Neural cell (in vitro differentiated cells): ENCODE data around the gene SPATA13. TPM values are rescaled to one million over a fixed set of nuclear protein-coding genes. Genes with fewer than 3 reads are reported as not detected.

ENCODE experiments used
- H2AFZ ChIP-seq: fragments of 200-600, 300-800 bp; sonication (generic), shearing (Covaris generic); 2 replicates; pipeline ENCODE4 v1.6.0; 2014; ENCODE audit warnings: low read depth, mild to moderate bottlenecking, antibody characterized with exemption, low read length, moderate library complexity
- H3F3A ChIP-seq: fragments of 200-600 bp; shearing (Covaris generic); 2 replicates; pipeline ENCODE4 v1.6.1; 2016; ENCODE audit warnings: mild to moderate bottlenecking, moderate library complexity, mixed read lengths, antibody characterized with exemption, low read length; ENCODE audit not compliant: insufficient read depth, poor library complexity, severe bottlenecking
- H3K27ac ChIP-seq: fragments of 200-600, 300-800 bp; sonication (generic), shearing (Covaris generic); 2 replicates; pipeline ENCODE4 v1.5.1; 2014; ENCODE audit warnings: mild to moderate bottlenecking, low read length, moderate library complexity
- H3K27me3 ChIP-seq: fragments of 300-800, 200-600 bp; sonication (generic), shearing (Covaris generic); 2 replicates; pipeline ENCODE4 v1.6.0; 2014; ENCODE audit warnings: mild to moderate bottlenecking, low read depth, low read length, moderate library complexity; ENCODE audit not compliant: insufficient read depth
- H3K36me3 ChIP-seq: fragments of 300-800, 200-600 bp; sonication (generic), shearing (Covaris generic); 2 replicates; pipeline ENCODE4 v1.5.1; 2014; ENCODE audit warnings: mild to moderate bottlenecking, antibody characterized with exemption, low read length, moderate library complexity; ENCODE audit not compliant: insufficient read depth
- H3K4me2 ChIP-seq: fragments of 300-800, 200-600 bp; sonication (generic), shearing (Covaris generic); 2 replicates; pipeline ENCODE4 v1.6.0; 2014; ENCODE audit warnings: mild to moderate bottlenecking, low read length
- H3K4me3 ChIP-seq: fragments of 300-800, 200-600 bp; sonication (generic), shearing (Covaris generic); 2 replicates; pipeline ENCODE4 v1.5.1; 2014; ENCODE audit warnings: mild to moderate bottlenecking, low read length, moderate library complexity
- H3K79me2 ChIP-seq: fragments of 200-600 bp; shearing (Covaris generic); replicated peaks from 2 replicates; pipeline ENCODE4 v1.6.0; 2014; ENCODE audit warnings: mild to moderate bottlenecking, low read length, moderate library complexity; ENCODE audit not compliant: insufficient read depth
- H3K9ac ChIP-seq: fragments of 300-800, 200-600 bp; sonication (generic), shearing (Covaris generic); 2 replicates; pipeline ENCODE4 v1.6.1; 2016; ENCODE audit warnings: mild to moderate bottlenecking, low read length, mixed read lengths
- H3K9me2 ChIP-seq: fragments of 200-600 bp; shearing (Covaris generic); 2 replicates; pipeline ENCODE4 v1.6.1; 2016; ENCODE audit warnings: mild to moderate bottlenecking, low read length, mixed read lengths; ENCODE audit not compliant: insufficient read depth
- H3K9me3 ChIP-seq: fragments of 200-600, 300-800 bp; sonication (generic), shearing (Covaris generic); 2 replicates; pipeline ENCODE4 v1.6.1; 2016; ENCODE audit warnings: mild to moderate bottlenecking, mixed run types, low read length, moderate library complexity, mixed read lengths
- H4K20me1 ChIP-seq: fragments of 200-600 bp; shearing (Covaris generic); 2 replicates; pipeline ENCODE4 v1.6.1; 2016; ENCODE audit warnings: mild to moderate bottlenecking, mixed run types; ENCODE audit not compliant: insufficient read depth
- EP300 ChIP-seq: fragments of 450-650 bp; conservative IDR thresholded peaks from 2 replicates; pipeline ENCODE4 v1.6.1; 2014; ENCODE audit warnings: antibody characterized with exemption, mild to moderate bottlenecking, moderate library complexity; ENCODE audit not compliant: poor library complexity, severe bottlenecking
- EZH2 ChIP-seq: fragments of 200-600, 300-800 bp; shearing (Covaris generic), sonication (generic); IDR thresholded peaks from 2 replicates; pipeline ENCODE4 v1.6.1; 2014; ENCODE audit warnings: antibody characterized with exemption, low read length, borderline replicate concordance, mild to moderate bottlenecking; ENCODE audit not compliant: insufficient read depth, poor library complexity, severe bottlenecking
- MXI1 ChIP-seq: fragments of 450-650 bp; conservative IDR thresholded peaks from 2 replicates; pipeline ENCODE4 v1.6.1; 2014; ENCODE audit warnings: antibody characterized with exemption, mild to moderate bottlenecking; ENCODE audit not compliant: poor library complexity, severe bottlenecking
- POLR2AphosphoS5 ChIP-seq: IDR thresholded peaks from 2 replicates; pipeline ENCODE4 v1.6.1; 2012
- RAD21 ChIP-seq: fragments of 450-650 bp; conservative IDR thresholded peaks from 2 replicates; pipeline ENCODE4 v1.6.1; 2014; ENCODE audit warnings: antibody characterized with exemption, mild to moderate bottlenecking, moderate library complexity
- SMC3 ChIP-seq: fragments of 450-650 bp; conservative IDR thresholded peaks from 2 replicates; pipeline ENCODE4 v1.6.1; 2014; ENCODE audit warnings: antibody characterized with exemption, mild to moderate bottlenecking, moderate library complexity; ENCODE audit not compliant: poor library complexity
- TAF1 ChIP-seq: IDR thresholded peaks from 2 replicates; pipeline ENCODE4 v1.6.1; 2012; ENCODE audit warnings: low read depth
- polyA plus RNA-seq: library from polyadenylated mRNA; depleted of rRNA; stranded (reverse); fragments of >200 nt; gene quantifications from 2 replicates; pipeline ENCODE4 v1.2.3, GENCODE V29; 2014
- TF ChIP-seq, protein P1 (sequence below): fragments of 450-650 bp; IDR thresholded peaks from 2 replicates; pipeline ENCODE4 v1.5.1; 2014; ENCODE audit warnings: antibody characterized with exemption, mild to moderate bottlenecking, moderate library complexity; ENCODE audit not compliant: poor library complexity, severe bottlenecking
- TF ChIP-seq, protein P2 (sequence below): IDR thresholded peaks from 2 replicates; pipeline ENCODE4 v1.6.1; 2012; ENCODE audit warnings: borderline replicate concordance

The SPATA13 gene
- polyA plus RNA-seq, 1 donor from 2014 or later, result 15.5 TPM

DNA sequence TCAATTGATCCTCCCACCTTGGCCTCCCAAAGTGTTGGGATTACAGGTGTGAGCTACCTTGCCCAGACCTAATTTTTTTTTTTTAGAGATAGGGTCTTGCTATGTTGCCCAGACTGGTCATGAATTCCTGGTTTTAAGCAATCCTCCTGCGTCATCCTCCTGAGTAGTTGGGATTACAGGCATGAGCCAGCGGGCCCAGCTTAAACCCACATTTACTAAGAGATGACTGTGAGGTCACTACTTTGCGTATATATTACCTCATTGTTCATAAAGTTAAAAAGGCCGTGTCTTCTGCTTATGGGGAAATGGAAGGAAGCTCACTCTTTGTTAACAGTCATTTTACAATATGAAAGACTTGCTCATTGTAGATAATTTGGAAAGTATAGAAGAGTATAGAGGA lies 109.3 kb downstream of the SPATA13 start:
- H3F3A ChIP-seq, result no peaks in the 10 kb centered on the region
- H3K4me2 ChIP-seq, result no peak overlapping the region
- TF ChIP-seq, protein P1, sequence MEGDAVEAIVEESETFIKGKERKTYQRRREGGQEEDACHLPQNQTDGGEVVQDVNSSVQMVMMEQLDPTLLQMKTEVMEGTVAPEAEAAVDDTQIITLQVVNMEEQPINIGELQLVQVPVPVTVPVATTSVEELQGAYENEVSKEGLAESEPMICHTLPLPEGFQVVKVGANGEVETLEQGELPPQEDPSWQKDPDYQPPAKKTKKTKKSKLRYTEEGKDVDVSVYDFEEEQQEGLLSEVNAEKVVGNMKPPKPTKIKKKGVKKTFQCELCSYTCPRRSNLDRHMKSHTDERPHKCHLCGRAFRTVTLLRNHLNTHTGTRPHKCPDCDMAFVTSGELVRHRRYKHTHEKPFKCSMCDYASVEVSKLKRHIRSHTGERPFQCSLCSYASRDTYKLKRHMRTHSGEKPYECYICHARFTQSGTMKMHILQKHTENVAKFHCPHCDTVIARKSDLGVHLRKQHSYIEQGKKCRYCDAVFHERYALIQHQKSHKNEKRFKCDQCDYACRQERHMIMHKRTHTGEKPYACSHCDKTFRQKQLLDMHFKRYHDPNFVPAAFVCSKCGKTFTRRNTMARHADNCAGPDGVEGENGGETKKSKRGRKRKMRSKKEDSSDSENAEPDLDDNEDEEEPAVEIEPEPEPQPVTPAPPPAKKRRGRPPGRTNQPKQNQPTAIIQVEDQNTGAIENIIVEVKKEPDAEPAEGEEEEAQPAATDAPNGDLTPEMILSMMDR, result no peak
- TF ChIP-seq, protein P2, sequence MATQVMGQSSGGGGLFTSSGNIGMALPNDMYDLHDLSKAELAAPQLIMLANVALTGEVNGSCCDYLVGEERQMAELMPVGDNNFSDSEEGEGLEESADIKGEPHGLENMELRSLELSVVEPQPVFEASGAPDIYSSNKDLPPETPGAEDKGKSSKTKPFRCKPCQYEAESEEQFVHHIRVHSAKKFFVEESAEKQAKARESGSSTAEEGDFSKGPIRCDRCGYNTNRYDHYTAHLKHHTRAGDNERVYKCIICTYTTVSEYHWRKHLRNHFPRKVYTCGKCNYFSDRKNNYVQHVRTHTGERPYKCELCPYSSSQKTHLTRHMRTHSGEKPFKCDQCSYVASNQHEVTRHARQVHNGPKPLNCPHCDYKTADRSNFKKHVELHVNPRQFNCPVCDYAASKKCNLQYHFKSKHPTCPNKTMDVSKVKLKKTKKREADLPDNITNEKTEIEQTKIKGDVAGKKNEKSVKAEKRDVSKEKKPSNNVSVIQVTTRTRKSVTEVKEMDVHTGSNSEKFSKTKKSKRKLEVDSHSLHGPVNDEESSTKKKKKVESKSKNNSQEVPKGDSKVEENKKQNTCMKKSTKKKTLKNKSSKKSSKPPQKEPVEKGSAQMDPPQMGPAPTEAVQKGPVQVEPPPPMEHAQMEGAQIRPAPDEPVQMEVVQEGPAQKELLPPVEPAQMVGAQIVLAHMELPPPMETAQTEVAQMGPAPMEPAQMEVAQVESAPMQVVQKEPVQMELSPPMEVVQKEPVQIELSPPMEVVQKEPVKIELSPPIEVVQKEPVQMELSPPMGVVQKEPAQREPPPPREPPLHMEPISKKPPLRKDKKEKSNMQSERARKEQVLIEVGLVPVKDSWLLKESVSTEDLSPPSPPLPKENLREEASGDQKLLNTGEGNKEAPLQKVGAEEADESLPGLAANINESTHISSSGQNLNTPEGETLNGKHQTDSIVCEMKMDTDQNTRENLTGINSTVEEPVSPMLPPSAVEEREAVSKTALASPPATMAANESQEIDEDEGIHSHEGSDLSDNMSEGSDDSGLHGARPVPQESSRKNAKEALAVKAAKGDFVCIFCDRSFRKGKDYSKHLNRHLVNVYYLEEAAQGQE, result no peak
- TF ChIP-seq TAF1 (no peak), RAD21 (no peak), POLR2AphosphoS5 (no peak), EP300 (no peak), MXI1 (no peak), SMC3 (no peak), EZH2 (no peak)
- no peaks in the 10 kb centered on the region for H4K20me1 ChIP-seq
- no peaks in the 10 kb centered on the region for H3K79me2 ChIP-seq
- no peak overlapping the region for H3K9ac ChIP-seq
- H3K9me3 ChIP-seq, result no peaks in the 10 kb centered on the region
- H3K4me3 ChIP-seq, result no peak overlapping the region
- no peak overlapping the region for H3K27ac ChIP-seq
- no peak overlapping the region for H2AFZ ChIP-seq
- H3K9me2 ChIP-seq, result no peaks in the 10 kb centered on the region
- no peaks in the 10 kb centered on the region for H3K36me3 ChIP-seq
- no peaks in the 10 kb centered on the region for H3K27me3 ChIP-seq

DNA sequence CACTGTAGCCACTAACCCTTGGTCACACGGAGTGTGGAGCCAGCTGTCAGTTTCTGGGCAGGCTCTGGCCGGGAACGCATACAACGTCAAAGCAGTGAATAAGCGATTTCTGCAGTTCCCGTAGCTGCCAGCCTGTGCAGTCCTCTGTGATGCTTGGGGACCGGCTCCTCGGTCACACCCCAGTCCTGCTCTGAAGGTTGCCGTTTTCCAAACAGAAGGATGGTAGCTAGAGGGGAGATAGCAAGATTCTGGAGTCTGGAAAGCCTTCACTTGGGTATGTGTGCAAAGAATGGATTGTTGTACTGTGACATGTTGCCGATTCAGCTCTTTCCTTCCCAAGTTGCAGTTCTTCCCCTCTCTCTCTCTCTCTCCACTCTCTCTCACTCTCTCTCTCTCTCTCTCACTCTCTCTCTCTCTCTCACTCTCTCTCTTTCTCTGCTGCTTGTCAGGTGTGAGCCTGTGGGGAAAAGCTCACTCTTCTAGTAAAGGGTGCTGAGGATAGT lies 110.2 kb downstream of the SPATA13 start:
- Histone ChIP-seq H3K27me3 (no peaks in the 10 kb centered on the region), H4K20me1 (no peaks in the 10 kb centered on the region), H3K9me2 (no peaks in the 10 kb centered on the region), H3K36me3 (no peaks in the 10 kb centered on the region), H3K4me2 (no peak overlapping the region), H3K79me2 (no peaks in the 10 kb centered on the region), H3F3A (no peaks in the 10 kb centered on the region), H3K4me3 (no peak overlapping the region), H3K27ac (no peak overlapping the region), H2AFZ (no peak overlapping the region), H3K9ac (no peak overlapping the region), H3K9me3 (no peaks in the 10 kb centered on the region)
- TF ChIP-seq EP300 (no peak), TAF1 (no peak), MXI1 (no peak)
- TF ChIP-seq, protein P2, result no peak
- TF ChIP-seq, protein P1, result no peak
